ENCODE measurements around the gene MOAP1.
"Not testable (repeated sequence)": the region's sequence is repeated elsewhere in the genome, so short reads cannot be mapped to it uniquely, and the experiment has no call there.

MOAP1 gene

DNA sequence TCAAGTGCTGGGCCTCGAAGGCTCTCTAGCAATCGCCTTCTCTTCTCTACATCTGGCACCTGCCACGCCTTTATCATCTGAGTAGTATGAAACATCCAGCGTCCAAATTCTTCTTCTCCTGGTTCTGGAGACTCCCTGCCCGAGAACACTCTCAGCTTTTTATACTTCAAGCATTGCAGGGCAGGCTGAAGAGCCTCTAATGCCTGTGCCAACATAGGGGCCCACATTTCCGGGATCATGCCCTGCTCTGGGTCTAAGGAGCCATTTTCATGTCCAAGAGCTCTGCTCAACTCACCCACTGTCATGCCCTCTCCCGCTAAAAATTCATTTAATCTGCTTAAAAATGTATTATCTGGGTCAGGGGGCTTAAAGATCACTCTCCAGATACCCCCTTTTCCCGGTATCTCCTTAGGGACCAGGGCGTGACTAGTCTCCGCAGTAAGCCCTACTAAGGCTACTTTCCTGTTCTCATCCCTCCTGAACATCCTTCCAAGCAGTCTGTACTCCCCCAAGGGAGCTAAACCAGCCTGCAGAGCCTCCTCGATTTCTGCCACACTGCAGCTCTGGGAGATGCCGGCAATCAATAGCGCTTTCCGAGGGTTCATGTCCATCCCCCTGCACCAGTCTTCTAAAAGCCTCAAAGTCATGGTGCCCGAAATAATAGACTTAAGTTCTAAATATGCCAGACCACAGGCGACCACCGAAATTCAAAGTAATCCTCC is 940 bp downstream of the MOAP1 start:
- Histone ChIP-seq H3K9me3 (ENCODE audit: control insufficient read depth, low read length) (no peaks in the 10 kb centered on the region), H3K9ac (ENCODE audit: low read length) (peak overlapping the region; percentile 92), H3K36me3 (ENCODE audit: control insufficient read depth, insufficient read depth, low read length, severe bottlenecking) (peaks cover 7% of the 10 kb centered on the region), H3K4me1 (ENCODE audit: control insufficient read depth, insufficient read depth, low read length) (peaks cover 14% of the 10 kb centered on the region), H3K27me3 (replicated peaks; ENCODE audit: control insufficient read depth, insufficient read depth, low read length) (no peaks in the 10 kb centered on the region), H3K4me3 (ENCODE audit: low read length) (peak overlapping the region; percentile 99)
- DNase-seq (ENCODE audit: low read depth), result peak; percentile 10

DNA sequence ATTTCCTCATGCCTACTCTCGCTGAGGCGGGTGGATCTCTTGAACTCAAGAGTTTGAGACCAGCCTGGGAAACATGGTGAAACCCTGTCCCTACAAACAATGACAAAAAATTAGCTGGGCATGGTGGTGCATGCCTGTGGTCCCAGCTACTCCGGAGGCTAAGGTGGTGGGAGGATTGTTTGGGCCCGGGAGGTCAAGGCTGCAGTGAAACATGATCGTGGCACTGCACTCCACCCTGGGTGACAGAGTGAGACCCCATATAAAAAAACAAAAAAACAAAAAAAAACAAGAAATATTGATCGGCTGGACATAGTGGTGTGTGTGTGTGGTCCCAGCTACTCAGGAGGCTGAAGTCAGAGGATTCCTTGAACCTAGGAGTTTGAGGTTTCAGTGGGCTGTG is 9.2 kb downstream of the MOAP1 start:
- H3K9ac ChIP-seq (ENCODE audit: low read length), result no peak overlapping the region
- H3K4me1 ChIP-seq (ENCODE audit: control insufficient read depth, insufficient read depth, low read length), result no peaks in the 10 kb centered on the region
- H3K36me3 ChIP-seq (ENCODE audit: control insufficient read depth, insufficient read depth, low read length, severe bottlenecking), result no peaks in the 10 kb centered on the region
- H3K27me3 ChIP-seq (replicated peaks; ENCODE audit: control insufficient read depth, insufficient read depth, low read length), result no peaks in the 10 kb centered on the region
- H3K9me3 ChIP-seq (ENCODE audit: control insufficient read depth, low read length), result no peaks in the 10 kb centered on the region
- DNase-seq (ENCODE audit: low read depth), result no peak
- no peak overlapping the region for H3K4me3 ChIP-seq (ENCODE audit: low read length)

DNA sequence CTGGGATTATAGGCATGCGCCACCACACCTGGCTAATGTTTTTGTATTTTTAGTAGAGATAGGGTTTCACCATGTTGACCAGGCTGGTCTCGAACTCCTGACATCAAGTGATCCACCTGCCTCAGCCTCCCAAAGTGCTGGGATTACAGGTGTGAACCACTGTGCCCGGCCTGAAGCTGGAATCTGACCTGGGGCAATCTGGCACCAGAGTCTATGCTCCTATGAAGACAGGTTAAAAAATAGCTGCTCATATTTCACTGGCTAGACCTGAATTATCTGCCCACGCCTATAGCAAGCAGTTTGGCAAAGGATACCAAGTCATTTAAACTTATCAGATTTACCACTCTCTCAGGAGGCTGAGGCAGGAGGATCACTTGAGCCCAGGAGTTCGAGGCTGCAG is 10.0 kb downstream of the MOAP1 start:
- H3K4me3 ChIP-seq (ENCODE audit: low read length); H3K27me3 ChIP-seq (replicated peaks; ENCODE audit: control insufficient read depth, insufficient read depth, low read length); DNase-seq (ENCODE audit: low read depth); H3K9me3 ChIP-seq (ENCODE audit: control insufficient read depth, low read length); H3K9ac ChIP-seq (ENCODE audit: low read length); H3K36me3 ChIP-seq (ENCODE audit: control insufficient read depth, insufficient read depth, low read length, severe bottlenecking); H3K4me1 ChIP-seq (ENCODE audit: control insufficient read depth, insufficient read depth, low read length): not testable (repeated sequence)

DNA sequence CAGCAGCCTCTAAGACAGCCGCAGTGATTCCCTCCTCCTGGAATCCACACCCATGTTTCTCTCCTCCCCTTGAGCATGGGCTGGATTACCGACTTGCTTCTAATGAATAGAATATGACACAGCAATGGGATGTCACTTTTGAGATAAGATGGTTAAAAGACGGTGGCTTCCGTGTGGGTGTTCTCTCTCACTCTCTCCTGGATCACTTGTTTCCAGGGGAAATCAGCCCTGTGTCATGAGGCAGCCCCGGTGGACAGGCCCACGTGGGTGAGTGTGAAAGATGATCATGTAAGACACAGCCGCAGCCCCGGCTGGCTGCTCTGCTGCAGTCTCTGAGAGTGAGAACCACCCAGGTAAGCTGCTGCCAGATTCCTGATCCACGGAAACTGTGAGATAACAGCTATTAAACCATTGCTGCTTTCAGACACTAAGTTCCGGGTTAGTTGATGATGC is 10.7 kb downstream of the MOAP1 start:
- no peaks in the 10 kb centered on the region for H3K9me3 ChIP-seq (ENCODE audit: control insufficient read depth, low read length)
- H3K4me3 ChIP-seq (ENCODE audit: low read length), result no peak overlapping the region
- no peak overlapping the region for H3K9ac ChIP-seq (ENCODE audit: low read length)
- H3K36me3 ChIP-seq (ENCODE audit: control insufficient read depth, insufficient read depth, low read length, severe bottlenecking), result no peaks in the 10 kb centered on the region
- H3K27me3 ChIP-seq (replicated peaks; ENCODE audit: control insufficient read depth, insufficient read depth, low read length), result no peaks in the 10 kb centered on the region
- no peaks in the 10 kb centered on the region for H3K4me1 ChIP-seq (ENCODE audit: control insufficient read depth, insufficient read depth, low read length)
- DNase-seq (ENCODE audit: low read depth), result no peak

DNA sequence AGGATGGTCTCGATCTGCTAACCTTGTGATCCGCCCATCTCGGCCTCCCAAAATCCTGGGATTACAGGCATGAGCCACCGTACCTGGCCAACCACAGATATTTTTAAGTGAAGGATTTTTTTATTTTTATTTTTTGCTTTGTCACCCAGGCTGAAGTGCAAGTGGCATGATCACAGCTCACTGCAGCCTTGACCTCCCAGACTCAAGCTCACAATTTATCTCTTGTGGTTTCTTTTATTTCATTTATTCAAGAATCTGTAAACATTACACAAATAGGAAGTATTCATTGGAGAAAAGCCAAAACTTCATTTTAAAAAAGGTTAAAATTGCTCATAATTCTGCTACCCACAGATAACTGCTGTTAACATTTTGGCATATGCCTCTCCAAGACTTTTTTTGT is 13.3 kb downstream of the MOAP1 start:
- H3K4me3 ChIP-seq (ENCODE audit: low read length), result no peak overlapping the region
- H3K4me1 ChIP-seq (ENCODE audit: control insufficient read depth, insufficient read depth, low read length), result no peaks in the 10 kb centered on the region
- no peaks in the 10 kb centered on the region for H3K27me3 ChIP-seq (replicated peaks; ENCODE audit: control insufficient read depth, insufficient read depth, low read length)
- DNase-seq (ENCODE audit: low read depth), result no peak
- no peak overlapping the region for H3K9ac ChIP-seq (ENCODE audit: low read length)
- no peaks in the 10 kb centered on the region for H3K9me3 ChIP-seq (ENCODE audit: control insufficient read depth, low read length)
- H3K36me3 ChIP-seq (ENCODE audit: control insufficient read depth, insufficient read depth, low read length, severe bottlenecking), result no peaks in the 10 kb centered on the region

DNA sequence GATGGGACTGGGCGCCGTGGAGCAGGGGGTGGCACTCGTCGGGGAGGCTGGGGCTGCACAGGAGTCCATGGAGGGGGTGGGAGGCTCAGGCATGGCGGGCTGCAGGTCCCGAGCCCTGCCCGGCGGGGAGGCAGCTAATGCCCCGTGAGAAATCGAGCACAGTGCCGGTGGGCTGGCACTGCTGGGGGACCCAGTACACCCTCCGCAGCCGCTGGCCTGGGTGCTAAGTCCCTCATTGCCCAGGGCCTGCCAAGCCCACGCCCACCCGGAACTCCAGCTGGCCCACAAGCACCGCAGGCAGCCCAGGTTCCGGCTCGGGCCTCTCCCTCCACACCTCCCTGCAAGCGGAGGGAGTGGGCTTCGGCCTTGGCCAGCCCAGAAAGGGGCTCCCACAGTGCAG is 14.6 kb downstream of the MOAP1 start:
- H3K36me3 ChIP-seq (ENCODE audit: control insufficient read depth, insufficient read depth, low read length, severe bottlenecking); H3K9ac ChIP-seq (ENCODE audit: low read length); H3K4me1 ChIP-seq (ENCODE audit: control insufficient read depth, insufficient read depth, low read length); H3K4me3 ChIP-seq (ENCODE audit: low read length); H3K27me3 ChIP-seq (replicated peaks; ENCODE audit: control insufficient read depth, insufficient read depth, low read length); H3K9me3 ChIP-seq (ENCODE audit: control insufficient read depth, low read length); DNase-seq (ENCODE audit: low read depth): not testable (repeated sequence)

DNA sequence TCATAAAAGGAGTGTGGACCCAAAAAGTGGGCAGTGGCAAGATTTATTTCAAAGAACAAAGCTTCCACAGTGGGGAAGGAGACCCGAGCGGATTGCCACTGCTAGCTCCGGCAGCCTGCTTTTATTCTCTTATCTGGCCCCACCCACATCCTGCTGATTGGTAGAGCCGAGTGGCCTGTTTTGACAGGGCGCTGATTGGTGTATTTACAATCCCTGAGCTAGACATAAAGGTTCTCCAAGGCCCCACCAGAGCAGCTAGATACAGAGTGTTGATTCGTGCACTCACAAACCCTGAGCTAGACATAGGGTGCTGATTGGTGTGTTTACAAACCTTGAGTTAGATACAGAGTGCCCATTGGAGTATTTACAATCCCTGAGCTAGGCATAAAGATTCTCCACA is 15.1 kb downstream of the MOAP1 start:
- H3K9ac ChIP-seq (ENCODE audit: low read length); DNase-seq (ENCODE audit: low read depth); H3K4me3 ChIP-seq (ENCODE audit: low read length); H3K4me1 ChIP-seq (ENCODE audit: control insufficient read depth, insufficient read depth, low read length); H3K36me3 ChIP-seq (ENCODE audit: control insufficient read depth, insufficient read depth, low read length, severe bottlenecking); H3K9me3 ChIP-seq (ENCODE audit: control insufficient read depth, low read length); H3K27me3 ChIP-seq (replicated peaks; ENCODE audit: control insufficient read depth, insufficient read depth, low read length): not testable (repeated sequence)

DNA sequence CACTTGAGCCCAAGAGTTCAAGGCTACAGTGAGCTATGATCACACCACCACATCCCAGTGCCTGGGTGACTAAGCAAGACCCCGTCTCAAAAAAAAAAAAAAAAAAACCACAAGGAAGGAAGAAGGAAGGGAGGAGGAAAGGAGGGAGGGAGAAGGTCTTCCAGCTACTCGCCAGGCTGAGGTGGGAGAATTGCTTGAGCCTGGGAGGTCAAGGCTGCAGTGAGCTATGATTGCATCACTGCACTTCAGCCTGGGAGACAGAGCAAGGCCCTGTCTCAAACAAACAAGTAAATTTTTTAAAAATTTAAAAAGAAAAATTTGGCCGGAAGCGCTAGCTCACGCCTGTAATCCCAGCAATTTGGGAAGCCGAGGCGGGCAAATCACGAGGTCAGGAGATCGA is 16.1 kb downstream of the MOAP1 start:
- H3K9me3 ChIP-seq (ENCODE audit: control insufficient read depth, low read length); H3K27me3 ChIP-seq (replicated peaks; ENCODE audit: control insufficient read depth, insufficient read depth, low read length); H3K9ac ChIP-seq (ENCODE audit: low read length); H3K4me1 ChIP-seq (ENCODE audit: control insufficient read depth, insufficient read depth, low read length); H3K36me3 ChIP-seq (ENCODE audit: control insufficient read depth, insufficient read depth, low read length, severe bottlenecking); DNase-seq (ENCODE audit: low read depth); H3K4me3 ChIP-seq (ENCODE audit: low read length): not testable (repeated sequence)

DNA sequence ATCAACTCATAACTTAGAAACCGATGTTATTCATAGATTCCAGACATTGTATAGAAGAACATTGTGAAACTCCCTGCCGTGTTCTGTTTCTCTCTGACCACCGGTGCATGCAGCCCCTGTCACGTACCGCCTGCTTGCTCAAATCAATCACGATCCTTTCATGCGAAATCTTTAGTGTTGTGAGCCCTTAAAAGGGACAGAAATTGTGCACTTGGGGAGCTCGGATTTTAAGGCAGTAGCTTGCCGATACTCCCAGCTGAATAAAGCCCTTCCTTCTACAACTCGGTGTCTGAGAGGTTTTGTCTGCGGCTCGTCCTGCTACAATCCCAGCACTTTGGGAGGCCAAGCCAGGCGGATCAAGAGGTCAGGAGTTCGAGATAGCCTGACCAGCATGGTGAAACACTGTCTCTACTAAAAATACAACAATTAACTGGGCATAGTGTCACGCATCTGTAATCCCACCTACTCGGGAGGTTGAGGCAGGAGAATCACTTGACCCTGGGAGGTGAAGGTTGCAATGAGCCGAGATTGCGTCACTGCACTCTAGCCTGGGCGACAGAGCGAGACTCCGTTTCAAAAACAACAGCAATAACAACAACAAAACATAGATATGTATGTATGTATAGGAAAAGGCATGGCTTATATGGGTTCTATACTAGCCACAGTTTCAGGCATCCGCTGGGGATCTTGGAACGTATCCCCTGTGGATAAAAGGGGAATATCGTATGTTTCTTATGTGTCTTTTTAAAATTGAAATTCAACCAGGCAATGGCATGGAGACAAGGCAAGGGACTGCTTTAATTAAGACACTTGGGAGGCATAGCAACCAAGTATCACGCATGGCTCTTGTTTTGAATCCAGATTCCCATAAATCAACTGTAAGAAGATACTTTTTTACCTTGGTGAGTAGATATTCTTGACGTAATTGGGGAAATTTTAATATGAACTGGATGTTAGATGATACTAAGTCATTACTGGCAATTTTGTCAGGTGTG is 19.1 kb downstream of the MOAP1 start:
- not testable (repeated sequence) for H3K9ac ChIP-seq (ENCODE audit: low read length); H3K27me3 ChIP-seq (replicated peaks; ENCODE audit: control insufficient read depth, insufficient read depth, low read length); H3K4me1 ChIP-seq (ENCODE audit: control insufficient read depth, insufficient read depth, low read length); H3K4me3 ChIP-seq (ENCODE audit: low read length); H3K9me3 ChIP-seq (ENCODE audit: control insufficient read depth, low read length); DNase-seq (ENCODE audit: low read depth); H3K36me3 ChIP-seq (ENCODE audit: control insufficient read depth, insufficient read depth, low read length, severe bottlenecking)

DNA sequence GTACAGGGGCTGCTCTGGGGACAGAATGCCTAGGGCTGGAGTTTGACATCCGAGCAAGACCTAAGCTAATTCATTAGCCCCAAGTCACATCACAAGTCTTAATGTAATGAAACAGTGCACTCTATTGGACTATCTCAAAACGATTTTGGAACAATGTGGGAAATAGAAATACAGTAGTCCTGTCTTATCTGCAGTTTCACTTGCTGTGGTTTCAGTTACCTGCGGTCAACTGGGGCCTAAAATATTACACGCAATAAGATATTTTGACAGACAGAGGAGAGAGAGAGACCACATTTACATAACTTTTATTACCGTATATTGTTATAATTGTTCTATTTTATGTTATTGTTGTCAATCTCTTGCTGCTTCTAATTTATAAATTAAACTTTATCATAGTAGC is 21.1 kb downstream of the MOAP1 start:
- no peaks in the 10 kb centered on the region for H3K36me3 ChIP-seq (ENCODE audit: control insufficient read depth, insufficient read depth, low read length, severe bottlenecking)
- DNase-seq (ENCODE audit: low read depth), result no peak
- H3K27me3 ChIP-seq (replicated peaks; ENCODE audit: control insufficient read depth, insufficient read depth, low read length), result no peaks in the 10 kb centered on the region
- no peaks in the 10 kb centered on the region for H3K9me3 ChIP-seq (ENCODE audit: control insufficient read depth, low read length)
- H3K4me1 ChIP-seq (ENCODE audit: control insufficient read depth, insufficient read depth, low read length), result no peaks in the 10 kb centered on the region
- H3K4me3 ChIP-seq (ENCODE audit: low read length), result no peak overlapping the region
- H3K9ac ChIP-seq (ENCODE audit: low read length), result no peak overlapping the region

DNA sequence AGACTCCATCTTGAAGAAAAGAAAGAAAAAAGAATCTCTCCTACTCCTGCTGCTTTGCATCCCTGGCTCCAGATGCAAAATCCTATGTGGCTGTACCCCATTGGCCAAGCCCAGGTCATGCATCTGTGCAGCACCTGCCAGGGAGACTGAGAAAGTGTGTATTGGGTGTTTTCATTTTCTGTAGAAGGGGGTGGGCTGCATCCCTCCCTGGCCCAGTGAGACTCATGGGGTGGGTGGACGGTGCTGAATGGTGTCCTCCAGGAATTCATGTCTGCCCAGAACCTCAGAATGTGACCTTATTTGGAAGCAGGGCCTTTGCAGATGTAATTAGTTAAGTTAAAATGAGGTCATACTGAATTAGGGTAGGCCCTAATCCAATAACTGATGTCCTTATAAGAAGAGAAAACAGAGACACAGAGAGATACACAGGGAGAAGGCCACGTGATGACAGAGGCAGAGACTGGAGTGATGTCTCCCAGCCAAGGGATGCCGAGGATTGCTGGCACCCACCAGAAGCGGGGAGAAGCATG is 23.2 kb downstream of the MOAP1 start:
- Histone ChIP-seq H3K4me1 (ENCODE audit: control insufficient read depth, insufficient read depth, low read length) (no peaks in the 10 kb centered on the region), H3K4me3 (ENCODE audit: low read length) (no peak overlapping the region)

More for the DNA sequence above, 23.2 kb downstream of the MOAP1 start:
- Histone ChIP-seq H3K9me3 (ENCODE audit: control insufficient read depth, low read length) (no peaks in the 10 kb centered on the region), H3K27me3 (replicated peaks; ENCODE audit: control insufficient read depth, insufficient read depth, low read length) (peaks cover 4% of the 10 kb centered on the region), H3K9ac (ENCODE audit: low read length) (no peak overlapping the region), H3K36me3 (ENCODE audit: control insufficient read depth, insufficient read depth, low read length, severe bottlenecking) (no peaks in the 10 kb centered on the region)
- no peak for DNase-seq (ENCODE audit: low read depth)

All from adipocyte (in vitro differentiated cells).